CD14-positive monocyte (primary cell): ENCODE data around the gene SLC29A1. TPM values are rescaled to one million over a fixed set of nuclear protein-coding genes. Genes with fewer than 3 reads are reported as not detected.

Experiments
- DNase-seq, 3 donors: peaks; one replicate each; pipeline ENCODE4 v3.0.0-alpha.2; 2011 to 2022
- H2AFZ ChIP-seq: 2 replicates; pipeline ENCODE4 v1.6.0; 2012; ENCODE audit warnings: mild to moderate bottlenecking, low read depth, low read length, inconsistent platforms; ENCODE audit not compliant: insufficient read depth, poor library complexity, severe bottlenecking
- H3K27ac ChIP-seq, 2 donors: 1 replicate in 1 of 2; 2 replicates in 1 of 2; pipeline ENCODE4 v1.5.1; 2012 to 2013; ENCODE audit warnings: low read length in 2 of 2, control low read depth in 1 of 2, inconsistent platforms in 1 of 2, low read depth in 1 of 2, mild to moderate bottlenecking in 1 of 2
- H3K27me3 ChIP-seq, 2 donors: one replicate each; pipeline versions ENCODE4 v1.6.0 to v1.6.1; 2011 to 2013; ENCODE audit warnings: low read length in 2 of 2; ENCODE audit not compliant: control insufficient read depth in 2 of 2, insufficient read depth in 2 of 2
- H3K36me3 ChIP-seq, 2 donors: replicated peaks in 1 of 2; 1 replicate in 1 of 2; 2 replicates in 1 of 2; pipeline versions ENCODE4 v1.5.1 to v1.6.1; 2012 to 2013; ENCODE audit warnings: low read length in 2 of 2, control low read depth in 1 of 2, inconsistent platforms in 1 of 2, mild to moderate bottlenecking in 1 of 2; ENCODE audit not compliant: insufficient read depth in 2 of 2, control insufficient read depth in 1 of 2
- H3K4me1 ChIP-seq, 2 donors: 1 replicate in 1 of 2; 2 replicates in 1 of 2; pipeline versions ENCODE4 v1.5.1 to v1.6.1; 2012 to 2013; ENCODE audit warnings: low read length in 2 of 2, control low read depth in 1 of 2, inconsistent platforms in 1 of 2, mild to moderate bottlenecking in 1 of 2, moderate library complexity in 1 of 2; ENCODE audit not compliant: insufficient read depth in 2 of 2, control insufficient read depth in 1 of 2
- H3K4me2 ChIP-seq: replicated peaks from 2 replicates; pipeline ENCODE3; 2012; ENCODE audit warnings: low read length, moderate library complexity, mild to moderate bottlenecking; ENCODE audit not compliant: poor library complexity, severe bottlenecking; ENCODE audit errors: extremely low read depth
- H3K4me3 ChIP-seq, 3 experiments: fragments of 200-600 bp in 1 of 3; sonication (generic) in 1 of 3; replicated peaks in 1 of 3; 1 replicate in 2 of 3; 2 replicates in 1 of 3; pipeline ENCODE4 v1.5.1; 2011 to 2013; ENCODE audit warnings: low read length in 3 of 3, mild to moderate bottlenecking in 3 of 3, control low read depth in 2 of 3, low read depth in 2 of 3, inconsistent platforms in 1 of 3, moderate library complexity in 1 of 3
- H3K79me2 ChIP-seq: 2 replicates; pipeline ENCODE4 v1.6.0; 2012; ENCODE audit warnings: mild to moderate bottlenecking, control low read depth, inconsistent platforms, low read length, moderate library complexity; ENCODE audit not compliant: insufficient read depth
- H3K9ac ChIP-seq: 2 replicates; pipeline ENCODE4 v1.6.0; 2017; ENCODE audit warnings: low read length, mild to moderate bottlenecking; ENCODE audit not compliant: insufficient read depth, poor library complexity, severe bottlenecking
- H3K9me3 ChIP-seq, 2 donors: replicated peaks in 1 of 2; 1 replicate in 1 of 2; 2 replicates in 1 of 2; pipeline versions ENCODE4 v1.5.1 to v1.6.1; 2012 to 2013; ENCODE audit warnings: low read length in 2 of 2, control low read depth in 1 of 2; ENCODE audit not compliant: control insufficient read depth in 1 of 2, insufficient read depth in 1 of 2
- H4K20me1 ChIP-seq: 2 replicates; pipeline ENCODE4 v1.6.0; 2012; ENCODE audit warnings: mild to moderate bottlenecking, low read length, control low read depth, moderate library complexity; ENCODE audit not compliant: insufficient read depth
- H3K27ac Mint-ChIP-seq, 7 donors: one replicate each; pipeline ENCODE4 v1.8.0; 2020; ENCODE audit warnings: mild to moderate bottlenecking in 7 of 7, mixed read lengths in 7 of 7, moderate library complexity in 6 of 7, inconsistent platforms in 2 of 7
- H3K27me3 Mint-ChIP-seq, 3 donors: one replicate each; pipeline ENCODE4 v1.8.0; 2021 to 2022; ENCODE audit warnings: low read depth in 3 of 3, mild to moderate bottlenecking in 3 of 3, mixed read lengths in 3 of 3, moderate library complexity in 3 of 3, inconsistent platforms in 1 of 3
- H3K36me3 Mint-ChIP-seq, 2 donors: one replicate each; pipeline ENCODE4 v1.8.0; 2020; ENCODE audit warnings: mixed read lengths in 2 of 2, inconsistent platforms in 1 of 2, mild to moderate bottlenecking in 1 of 2
- H3K4me1 Mint-ChIP-seq: one replicate; pipeline ENCODE4 v1.8.0; 2020; ENCODE audit warnings: mild to moderate bottlenecking, mixed read lengths
- H3K4me3 Mint-ChIP-seq, 2 donors: one replicate each; pipeline ENCODE4 v1.8.0; 2020; ENCODE audit warnings: mild to moderate bottlenecking in 2 of 2, mixed read lengths in 2 of 2, moderate library complexity in 1 of 2
- H3K9me3 Mint-ChIP-seq, 7 donors: one replicate each; pipeline ENCODE4 v1.8.0; 2020 to 2022; ENCODE audit warnings: mixed read lengths in 7 of 7, mild to moderate bottlenecking in 6 of 7, moderate library complexity in 6 of 7, inconsistent platforms in 2 of 7
- CTCF ChIP-seq: fragments of 200-600 bp; IDR thresholded peaks from one replicate; pipeline ENCODE4 v1.8.0; 2022; ENCODE audit warnings: antibody characterized with exemption, mild to moderate bottlenecking
- WGBS: methylation state at CpG from one replicate; pipeline ENCODE4 v1.1.5; 2013; ENCODE audit warnings: missing lambda C conversion rate; ENCODE audit not compliant: insufficient coverage; 5-methylcytosine and 5-hydroxymethylcytosine counted together
- intact Hi-C, 2 donors: fragments of 100-400 bp; cut with micrococcal nuclease; formaldehyde crosslinking; loops; one replicate each; pipeline versions ENCODE4 v1.15.0 to v1.15.1; 2023
- polyA plus RNA-seq, 3 donors: library from polyadenylated mRNA; depleted of rRNA in 1 of 3; unstranded in 2 of 3; stranded (reverse) in 1 of 3; fragments of 300-500 nt in 2 of 3; fragments of >200 nt in 1 of 3; fragmentation: Illumina TruSeq in 2 of 3; gene quantifications; 1 replicate in 2 of 3; 2 replicates in 1 of 3; pipeline ENCODE4 v1.2.3, GENCODE V29; 2012 to 2021

SLC29A1 gene
- polyA plus RNA-seq, 3 donors, result 14.3 to 23.2 (median 15.0) TPM

- no peak overlapping the region for H3K4me3 ChIP-seq
- H3K36me3 ChIP-seq, result peaks cover 0 to 14% of the 10 kb centered on the region in 2 donors
- H4K20me1 ChIP-seq, result peaks cover 11% of the 10 kb centered on the region
- Mint-ChIP-seq H3K27me3 (peaks cover 3 to 17% (median 5%) of the 10 kb centered on the region in 3 donors), H3K36me3 (peaks cover 13 to 21% of the 10 kb centered on the region in 2 donors), H3K4me3 (peak overlapping the region in 1 of 2 donors; percentile 24), H3K27ac (peak overlapping the region in 2 of 7 donors; percentile 42 to 57), H3K4me1 (peaks cover 56% of the 10 kb centered on the region), H3K9me3 (peaks cover 0 to 2% (median 0%) of the 10 kb centered on the region in 7 donors)
- DNase-seq, result peak in 2 of 3 donors; percentile 25 to 30
- no peak overlapping the region for H3K9ac ChIP-seq
- peaks cover 21% of the 10 kb centered on the region for H3K79me2 ChIP-seq
- peak overlapping the region; percentile 7 to 41 for H3K27ac ChIP-seq
- no peak overlapping the region for H3K4me2 ChIP-seq
- TF ChIP-seq CTCF, result no peak
- H2AFZ ChIP-seq, result no peak overlapping the region
- H3K27me3 ChIP-seq, result peaks cover 0 to 7% of the 10 kb centered on the region in 2 donors
- intact Hi-C loops, result no loop called here
- 66% methylated on average over 9 of the region's 15 CpGs for WGBS
- no peaks in the 10 kb centered on the region for H3K9me3 ChIP-seq
- peaks cover 43 to 47% of the 10 kb centered on the region in 2 donors for H3K4me1 ChIP-seq
These were observed 3.2 kb downstream of the SLC29A1 start for GRCh38 chr6:44226368-44227147.

GRCh38 chr6:44227148-44227793 lies 3.9 kb downstream of the SLC29A1 start:
- H3K4me1 ChIP-seq, result peaks cover 37 to 41% of the 10 kb centered on the region in 2 donors
- H3K79me2 ChIP-seq, result peaks cover 21% of the 10 kb centered on the region
- H3K36me3 ChIP-seq, result peaks cover 0 to 14% of the 10 kb centered on the region in 2 donors
- H3K9ac ChIP-seq, result no peak overlapping the region
- H3K27me3 Mint-ChIP-seq, result peaks cover 3 to 17% (median 7%) of the 10 kb centered on the region in 3 donors
- peaks cover 0 to 2% (median 0%) of the 10 kb centered on the region in 7 donors for H3K9me3 Mint-ChIP-seq
- no peak overlapping the region for H3K27ac ChIP-seq
- no peak for TF ChIP-seq CTCF
- H3K4me2 ChIP-seq, result no peak overlapping the region
- H3K27ac Mint-ChIP-seq, result peak overlapping the region in 1 of 7 donors; percentile 33
- H3K4me3 Mint-ChIP-seq, result no peak overlapping the region
- peaks cover 11% of the 10 kb centered on the region for H4K20me1 ChIP-seq
- H3K27me3 ChIP-seq, result peaks cover 0 to 7% of the 10 kb centered on the region in 2 donors
- H3K4me3 ChIP-seq, result no peak overlapping the region
- 100% methylated on average over 2 of the region's 7 CpGs for WGBS
- H3K9me3 ChIP-seq, result no peaks in the 10 kb centered on the region
- intact Hi-C loops, result no loop called here
- H2AFZ ChIP-seq, result no peak overlapping the region
- peaks cover 55% of the 10 kb centered on the region for H3K4me1 Mint-ChIP-seq
- no peak for DNase-seq
- H3K36me3 Mint-ChIP-seq, result peaks cover 13 to 28% of the 10 kb centered on the region in 2 donors
